Thyroid gland (tissue), 4 donors: Measurements from ENCODE around the gene NHERF2.

Experiments
- POLR2A ChIP-seq, 2 donors: fragments of 450-650 bp; IDR thresholded peaks; one replicate each; pipeline ENCODE4 v1.6.1; 2017; ENCODE audit warnings: antibody characterized with exemption in 2 of 2, mild to moderate bottlenecking in 2 of 2, moderate library complexity in 1 of 2
- TF ChIP-seq, protein P1 (sequence below), 6 experiments: fragments of 200-600 bp in 3 of 6; fragments of 450-650 bp in 3 of 6; sonication (generic) in 3 of 6; IDR thresholded peaks; one replicate each; pipeline ENCODE4 v1.5.1; 2016 to 2019; ENCODE audit warnings: antibody characterized with exemption in 6 of 6, mild to moderate bottlenecking in 2 of 6, inconsistent platforms in 1 of 6, moderate library complexity in 1 of 6

DNA sequence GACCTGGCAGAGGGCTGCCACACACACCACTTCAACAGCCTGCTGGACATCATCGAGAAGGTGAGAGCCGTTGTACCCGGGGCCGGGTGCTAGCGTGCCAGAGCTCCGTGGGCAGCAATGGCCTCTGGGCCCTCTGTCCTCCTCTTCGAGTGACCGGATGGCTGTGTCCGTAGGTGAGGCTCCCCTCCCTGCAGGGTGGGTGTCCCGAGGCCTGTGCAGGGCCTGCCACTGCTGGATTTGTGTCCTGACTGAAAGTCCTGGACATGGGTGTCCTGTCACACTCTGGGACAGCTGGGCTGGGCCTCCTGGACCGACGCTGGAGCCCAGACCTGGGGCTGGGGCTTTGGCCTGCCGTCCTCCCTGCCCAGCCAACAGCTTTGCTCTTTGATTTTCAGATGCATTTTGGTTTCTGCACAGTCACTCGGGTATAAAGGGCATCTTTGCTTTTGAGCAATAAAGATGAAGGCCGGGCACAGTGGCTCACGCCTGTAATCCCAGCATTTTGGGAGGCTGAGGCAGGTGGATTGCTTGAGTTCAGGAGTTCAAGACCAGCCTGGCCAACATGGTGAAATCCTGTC lies 37.8 kb downstream of the NHERF2 start:
- TF ChIP-seq, protein P1, sequence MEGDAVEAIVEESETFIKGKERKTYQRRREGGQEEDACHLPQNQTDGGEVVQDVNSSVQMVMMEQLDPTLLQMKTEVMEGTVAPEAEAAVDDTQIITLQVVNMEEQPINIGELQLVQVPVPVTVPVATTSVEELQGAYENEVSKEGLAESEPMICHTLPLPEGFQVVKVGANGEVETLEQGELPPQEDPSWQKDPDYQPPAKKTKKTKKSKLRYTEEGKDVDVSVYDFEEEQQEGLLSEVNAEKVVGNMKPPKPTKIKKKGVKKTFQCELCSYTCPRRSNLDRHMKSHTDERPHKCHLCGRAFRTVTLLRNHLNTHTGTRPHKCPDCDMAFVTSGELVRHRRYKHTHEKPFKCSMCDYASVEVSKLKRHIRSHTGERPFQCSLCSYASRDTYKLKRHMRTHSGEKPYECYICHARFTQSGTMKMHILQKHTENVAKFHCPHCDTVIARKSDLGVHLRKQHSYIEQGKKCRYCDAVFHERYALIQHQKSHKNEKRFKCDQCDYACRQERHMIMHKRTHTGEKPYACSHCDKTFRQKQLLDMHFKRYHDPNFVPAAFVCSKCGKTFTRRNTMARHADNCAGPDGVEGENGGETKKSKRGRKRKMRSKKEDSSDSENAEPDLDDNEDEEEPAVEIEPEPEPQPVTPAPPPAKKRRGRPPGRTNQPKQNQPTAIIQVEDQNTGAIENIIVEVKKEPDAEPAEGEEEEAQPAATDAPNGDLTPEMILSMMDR (IDR thresholded peaks at IDR 0.05) = no peak
- no peak for TF ChIP-seq POLR2A (IDR thresholded peaks at IDR 0.05)
